Loucy (cell line): ENCODE measurements around the gene CXCL12.

ENCODE experiments used
- H2AFZ ChIP-seq: fragments of 200-600 bp; sonication (generic); 2 replicates; pipeline ENCODE4 v1.6.0; 2016; ENCODE audit warnings: antibody characterized with exemption, mild to moderate bottlenecking, low read length, moderate library complexity
- H3F3A ChIP-seq: fragments of 200-600 bp; 2 replicates; pipeline ENCODE4 v1.6.0; 2016; ENCODE audit warnings: antibody characterized with exemption, low read depth, mild to moderate bottlenecking
- H3K27me3 ChIP-seq: fragments of 200-600 bp; sonication (generic); 2 replicates; pipeline ENCODE4 v1.6.1; 2014; ENCODE audit warnings: low read length, mild to moderate bottlenecking; ENCODE audit not compliant: insufficient read depth, poor library complexity, severe bottlenecking
- H3K36me3 ChIP-seq: fragments of 200-600 bp; sonication (generic); 2 replicates; pipeline ENCODE4 v1.6.1; 2016; ENCODE audit warnings: low read length; ENCODE audit not compliant: insufficient read depth
- H3K4me1 ChIP-seq: fragments of 200-600 bp; sonication (generic); 2 replicates; pipeline ENCODE4 v1.5.1; 2014; ENCODE audit warnings: low read length, mild to moderate bottlenecking; ENCODE audit not compliant: insufficient read depth, poor library complexity, severe bottlenecking
- H3K4me2 ChIP-seq: fragments of 200-600 bp; sonication (generic); 2 replicates; pipeline ENCODE4 v1.6.0; 2014; ENCODE audit warnings: antibody characterized with exemption, low read length, low read depth, mild to moderate bottlenecking; ENCODE audit not compliant: poor library complexity, severe bottlenecking
- H3K4me3 ChIP-seq: fragments of 200-600 bp; sonication (generic); 2 replicates; pipeline ENCODE4 v1.5.1; 2014; ENCODE audit warnings: low read length, mild to moderate bottlenecking, mixed read lengths; ENCODE audit not compliant: poor library complexity, severe bottlenecking
- H3K79me2 ChIP-seq: fragments of 200-600 bp; sonication (generic); 2 replicates; pipeline ENCODE4 v1.6.1; 2014; ENCODE audit warnings: low read length; ENCODE audit not compliant: insufficient read depth
- H3K9ac ChIP-seq: fragments of 200-600 bp; sonication (generic); 2 replicates; pipeline ENCODE4 v1.6.0; 2014; ENCODE audit warnings: mild to moderate bottlenecking, low read depth, low read length, moderate library complexity; ENCODE audit not compliant: poor library complexity, severe bottlenecking
- H3K9me2 ChIP-seq: fragments of 200-600 bp; sonication (generic); replicated peaks from 2 replicates; pipeline ENCODE4 v1.6.1; 2016; ENCODE audit warnings: low read depth, low read length, mixed read lengths
- H3K9me3 ChIP-seq: fragments of 200-600 bp; sonication (generic); 2 replicates; pipeline ENCODE4 v1.6.1; 2014; ENCODE audit warnings: mild to moderate bottlenecking, antibody characterized with exemption, low read length, low read depth; ENCODE audit not compliant: insufficient read depth
- H4K20me1 ChIP-seq: fragments of 200-600 bp; sonication (generic); 2 replicates; pipeline ENCODE4 v1.6.0; 2014; ENCODE audit warnings: antibody characterized with exemption, low read length, mild to moderate bottlenecking; ENCODE audit not compliant: insufficient read depth, poor library complexity, severe bottlenecking
- CTCF ChIP-seq: fragments of 200-600 bp; sonication (generic); conservative IDR thresholded peaks from 2 replicates; pipeline ENCODE4 v1.5.1; 2014; ENCODE audit warnings: mild to moderate bottlenecking, antibody characterized with exemption, low read length
- EZH2phosphoT487 ChIP-seq: fragments of 200-600 bp; IDR thresholded peaks from 2 replicates; pipeline ENCODE4 v1.6.1; 2018; ENCODE audit warnings: antibody characterized with exemption, mild to moderate bottlenecking, moderate library complexity, borderline replicate concordance

Gene CXCL12

GRCh38 chr10:44378626-44379025, 6.3 kb downstream of the CXCL12 start:
- Histone ChIP-seq H3K4me1 (no peaks in the 10 kb centered on the region), H3K27me3 (no peaks in the 10 kb centered on the region), H3K36me3 (no peaks in the 10 kb centered on the region), H4K20me1 (no peaks in the 10 kb centered on the region), H2AFZ (no peak overlapping the region), H3K9me3 (no peaks in the 10 kb centered on the region), H3F3A (no peaks in the 10 kb centered on the region), H3K9me2 (no peaks in the 10 kb centered on the region), H3K9ac (no peak overlapping the region), H3K79me2 (no peaks in the 10 kb centered on the region), H3K4me2 (no peak overlapping the region), H3K4me3 (no peak overlapping the region)
- no peak for TF ChIP-seq EZH2phosphoT487
- no peak for TF ChIP-seq CTCF

GRCh38 chr10:44377651-44378310, 7.1 kb downstream of the CXCL12 start:
- no peak overlapping the region for H2AFZ ChIP-seq
- no peaks in the 10 kb centered on the region for H3K79me2 ChIP-seq
- H3K36me3 ChIP-seq: no peaks in the 10 kb centered on the region
- TF ChIP-seq CTCF (no peak), EZH2phosphoT487 (no peak)
- no peaks in the 10 kb centered on the region for H3F3A ChIP-seq
- no peaks in the 10 kb centered on the region for H3K27me3 ChIP-seq
- H3K4me2 ChIP-seq: no peak overlapping the region
- H3K9me3 ChIP-seq: no peaks in the 10 kb centered on the region; the same call in 1 of the 2 replicates
- H4K20me1 ChIP-seq: no peaks in the 10 kb centered on the region
- H3K4me1 ChIP-seq: no peaks in the 10 kb centered on the region
- no peak overlapping the region for H3K9ac ChIP-seq
- no peak overlapping the region for H3K4me3 ChIP-seq
- H3K9me2 ChIP-seq: no peaks in the 10 kb centered on the region

GRCh38 chr10:44376472-44377099, 8.3 kb downstream of the CXCL12 start:
- Histone ChIP-seq H4K20me1 (no peaks in the 10 kb centered on the region), H3K9me3 (no peaks in the 10 kb centered on the region; the same call in 1 of the 2 replicates), H3K27me3 (no peaks in the 10 kb centered on the region), H3K9me2 (no peaks in the 10 kb centered on the region), H3K79me2 (no peaks in the 10 kb centered on the region), H3K4me3 (no peak overlapping the region), H2AFZ (no peak overlapping the region), H3K4me2 (no peak overlapping the region), H3F3A (no peaks in the 10 kb centered on the region), H3K36me3 (no peaks in the 10 kb centered on the region), H3K9ac (no peak overlapping the region), H3K4me1 (no peaks in the 10 kb centered on the region)
- TF ChIP-seq CTCF: no peak
- no peak for TF ChIP-seq EZH2phosphoT487
